HepG2 (cell line): ENCODE measurements around the gene RUSF1. TPM values are rescaled to one million over a fixed set of nuclear protein-coding genes. Genes with fewer than 3 reads are reported as not detected.
A peak's percentile ranks its signal among the peaks of the same experiment; 100 is the strongest.

Experiments used
- CBFB ChIP-seq: sonication (generic); formaldehyde crosslinking; IDR thresholded peaks from 2 replicates; pipeline ENCODE4 v1.4.0; 2020; ENCODE audit warnings: missing genetic modification reagents
- CCDC6 ChIP-seq: sonication (generic); formaldehyde crosslinking; IDR thresholded peaks from 2 replicates; pipeline ENCODE4 v1.8.1; 2022; ENCODE audit warnings: mild to moderate bottlenecking, missing genetic modification reagents, moderate library complexity
- FOXA1 ChIP-seq, 2 experiments: fragments of 450-650 bp in 1 of 2; sonication (generic) in 1 of 2; formaldehyde crosslinking in 1 of 2; IDR thresholded peaks; 2 replicates each; pipeline versions ENCODE4 v1.4.0 to v1.6.1; 2016 to 2020; ENCODE audit warnings: missing genetic modification reagents in 1 of 2
- MIXL1 ChIP-seq: IDR thresholded peaks from 2 replicates; pipeline ENCODE4 v1.6.1; 2016
- MTA1 ChIP-seq: sonication (generic); formaldehyde crosslinking; IDR thresholded peaks from 2 replicates; pipeline ENCODE4 v1.4.0; 2020; ENCODE audit warnings: missing genetic modification reagents, mild to moderate bottlenecking, borderline replicate concordance
- NFAT5 ChIP-seq: sonication (generic); formaldehyde crosslinking; IDR thresholded peaks from 2 replicates; pipeline ENCODE4 v1.4.0; 2020; ENCODE audit warnings: missing genetic modification reagents
- NFATC3 ChIP-seq: sonication (generic); formaldehyde crosslinking; IDR thresholded peaks from 2 replicates; pipeline ENCODE4 v1.5.1; 2020; ENCODE audit warnings: mild to moderate bottlenecking, missing genetic modification reagents
- PAXIP1 ChIP-seq: sonication (generic); formaldehyde crosslinking; conservative IDR thresholded peaks from 2 replicates; pipeline ENCODE4 v1.4.0; 2020; ENCODE audit warnings: mild to moderate bottlenecking, missing genetic modification reagents, moderate library complexity
- POLR2A ChIP-seq, 2 experiments: IDR thresholded peaks; 2 replicates each; pipeline ENCODE4 v1.6.1; 2011; ENCODE audit warnings: low read depth in 2 of 2, low read length in 2 of 2, mild to moderate bottlenecking in 1 of 2, moderate library complexity in 1 of 2; ENCODE audit not compliant: insufficient read depth in 1 of 2
- RXRB ChIP-seq: IDR thresholded peaks from 2 replicates; pipeline ENCODE4 v1.6.1; 2016; ENCODE audit warnings: borderline replicate concordance, missing genetic modification reagents, missing compliant biosample characterization
- ZBTB33 ChIP-seq: sonication (generic); formaldehyde crosslinking; IDR thresholded peaks from 2 replicates; pipeline ENCODE4 v1.4.0; 2020; ENCODE audit warnings: missing genetic modification reagents
- ZFP37 ChIP-seq: sonication (generic); formaldehyde crosslinking; IDR thresholded peaks from 2 replicates; pipeline ENCODE4 v1.4.0; 2020; ENCODE audit warnings: missing genetic modification reagents, borderline replicate concordance
- ZNF362 ChIP-seq: sonication (generic); formaldehyde crosslinking; IDR thresholded peaks from 2 replicates; pipeline ENCODE4 v1.4.0; 2020; ENCODE audit warnings: missing genetic modification reagents, mild to moderate bottlenecking, borderline replicate concordance
- ZNF431 ChIP-seq: sonication (generic); formaldehyde crosslinking; IDR thresholded peaks from 2 replicates; pipeline ENCODE4 v1.9.0; 2022; ENCODE audit warnings: missing genetic modification reagents, low read depth, mild to moderate bottlenecking, borderline replicate concordance
- ZNF562 ChIP-seq: sonication (generic); formaldehyde crosslinking; IDR thresholded peaks from 2 replicates; pipeline ENCODE4 v1.8.0; 2022; ENCODE audit warnings: missing genetic modification reagents, borderline replicate concordance
- ZNF768 ChIP-seq: sonication (generic); formaldehyde crosslinking; IDR thresholded peaks from 2 replicates; pipeline ENCODE4 v1.4.0; 2020; ENCODE audit warnings: missing genetic modification reagents
- ZSCAN31 ChIP-seq: sonication (generic); formaldehyde crosslinking; IDR thresholded peaks from 2 replicates; pipeline ENCODE4 v1.5.0; 2020; ENCODE audit warnings: low read depth, mild to moderate bottlenecking, missing genetic modification reagents
- polyA plus RNA-seq, 8 experiments: library from polyadenylated mRNA; depleted of rRNA in 3 of 8; stranded (reverse) in 7 of 8; unstranded in 1 of 8; fragments of >200 nt; fragmentation: Illumina TruSeq in 4 of 8; extraction: Trizol in 4 of 8; gene quantifications; 2 replicates each; pipeline versions ENCODE4 v1.2.1 to v1.2.3, GENCODE V29; 2011 to 2016; ENCODE audit warnings: low read depth in 4 of 8, missing spikeins in 1 of 8, mixed read lengths in 1 of 8; ENCODE audit not compliant: insufficient read depth in 1 of 8
- total RNA-seq, 5 experiments: library from RNA; depleted of rRNA; stranded (reverse); fragments of >200 nt; fragmentation: Illumina TruSeq; extraction: Trizol; gene quantifications; 2 replicates each; pipeline ENCODE4 v1.2.3, GENCODE V29; 2016; ENCODE audit warnings: low read depth in 1 of 5

Gene RUSF1
- total and polyA plus RNA-seq, 2 of the 13 experiments (the other 11 are each of a cell fraction or from before 2014, with no cell fraction given): 40.8 to 50.2 TPM

GRCh38 chr16:31484491-31485171, 23.6 kb downstream of the RUSF1 start (continued):
- TF ChIP-seq ZNF562 (CRISPR knock-in tag) (no peak), NFATC3 (CRISPR knock-in tag) (no peak), FOXA1 (IDR thresholded peaks at IDR 0.05) (no peak), FOXA1 (CRISPR knock-in tag; IDR thresholded peaks at IDR 0.05) (peak; percentile 55), NFAT5 (CRISPR knock-in tag) (peak; percentile 61), ZNF768 (CRISPR knock-in tag) (peak; percentile 61; the same call in 1 of the 2 replicates), ZFP37 (CRISPR knock-in tag) (peak; percentile 72; the same call in 1 of the 2 replicates), ZSCAN31 (CRISPR knock-in tag) (0 out of 2 replicates have a peak, but pooled peaks have one; percentile 32), CBFB (CRISPR knock-in tag) (peak; percentile 47; the same call in 1 of the 2 replicates), CCDC6 (no peak), ZBTB33 (CRISPR knock-in tag) (no peak), MTA1 (CRISPR knock-in tag) (peak; percentile 57; the same call in 1 of the 2 replicates), ZNF362 (no peak), MIXL1 (CRISPR knock-in tag) (0 out of 2 replicates have a peak, but pooled peaks have one; percentile 20), ZNF431 (CRISPR knock-in tag) (no peak), RXRB (peak; percentile 78), PAXIP1 (CRISPR knock-in tag) (peak; percentile 69), POLR2A (IDR thresholded peaks at IDR 0.05; ENCODE audit: insufficient read depth in 1 of 2, low read depth in 2 of 2, low read length in 2 of 2) (peak; percentile 38 to 67; a peak in 2 of 4 replicates)
